Astrocyte (in vitro differentiated cells and primary cell): ENCODE results near the gene MAML2.

Experiments used
- EZH2 ChIP-seq: IDR thresholded peaks from 2 replicates; pipeline ENCODE4 v1.6.1; 2012; ENCODE audit warnings: mild to moderate bottlenecking, low read length, inconsistent platforms; ENCODE audit not compliant: insufficient read depth
- TF ChIP-seq, protein P1 (sequence below): IDR thresholded peaks from 2 replicates; pipeline ENCODE4 v1.5.1; 2011; ENCODE audit warnings: low read depth, mild to moderate bottlenecking, inconsistent platforms, low read length, moderate library complexity; ENCODE audit not compliant: insufficient read depth

DNA sequence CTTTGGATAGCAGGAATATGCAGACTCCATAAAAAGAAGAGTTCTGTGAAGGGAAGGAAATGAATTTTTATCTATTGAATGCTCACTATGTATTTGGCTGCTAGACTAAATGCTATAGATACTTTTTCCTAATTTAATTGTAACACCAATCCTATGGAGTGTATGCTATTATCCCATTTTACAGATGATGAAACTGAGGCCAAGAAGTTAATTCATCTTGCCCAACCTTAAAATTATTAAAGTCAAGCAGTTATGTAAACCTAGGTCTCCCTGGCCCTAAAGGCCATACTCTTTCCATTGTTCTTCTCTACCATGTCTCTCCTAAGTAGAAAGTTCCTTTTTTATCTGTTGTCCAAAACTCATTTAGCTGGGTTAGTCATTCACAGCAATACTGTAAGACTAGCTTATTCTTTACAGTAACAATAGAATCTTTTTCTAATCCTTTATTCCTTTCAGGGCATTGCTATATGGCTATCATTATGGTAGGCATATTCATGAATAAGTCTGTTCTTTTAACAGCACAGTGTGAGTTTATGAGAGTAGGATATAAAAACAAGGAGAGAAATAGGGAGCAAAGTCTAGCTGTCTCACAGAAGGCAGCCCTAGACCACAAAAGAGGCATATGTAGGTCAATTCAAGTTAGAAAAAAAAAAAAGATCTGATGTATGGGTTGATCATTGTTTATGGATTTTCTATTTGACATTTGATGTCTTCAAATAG is 50.5 kb downstream of the MAML2 start:
- TF ChIP-seq, protein P1, sequence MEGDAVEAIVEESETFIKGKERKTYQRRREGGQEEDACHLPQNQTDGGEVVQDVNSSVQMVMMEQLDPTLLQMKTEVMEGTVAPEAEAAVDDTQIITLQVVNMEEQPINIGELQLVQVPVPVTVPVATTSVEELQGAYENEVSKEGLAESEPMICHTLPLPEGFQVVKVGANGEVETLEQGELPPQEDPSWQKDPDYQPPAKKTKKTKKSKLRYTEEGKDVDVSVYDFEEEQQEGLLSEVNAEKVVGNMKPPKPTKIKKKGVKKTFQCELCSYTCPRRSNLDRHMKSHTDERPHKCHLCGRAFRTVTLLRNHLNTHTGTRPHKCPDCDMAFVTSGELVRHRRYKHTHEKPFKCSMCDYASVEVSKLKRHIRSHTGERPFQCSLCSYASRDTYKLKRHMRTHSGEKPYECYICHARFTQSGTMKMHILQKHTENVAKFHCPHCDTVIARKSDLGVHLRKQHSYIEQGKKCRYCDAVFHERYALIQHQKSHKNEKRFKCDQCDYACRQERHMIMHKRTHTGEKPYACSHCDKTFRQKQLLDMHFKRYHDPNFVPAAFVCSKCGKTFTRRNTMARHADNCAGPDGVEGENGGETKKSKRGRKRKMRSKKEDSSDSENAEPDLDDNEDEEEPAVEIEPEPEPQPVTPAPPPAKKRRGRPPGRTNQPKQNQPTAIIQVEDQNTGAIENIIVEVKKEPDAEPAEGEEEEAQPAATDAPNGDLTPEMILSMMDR: no peak
- TF ChIP-seq EZH2: no peak
